ENCODE results near the gene FRG2C. TPM values are rescaled to one million over a fixed set of nuclear protein-coding genes. Genes with fewer than 3 reads are reported as not detected.
A peak's percentile ranks its signal among the peaks of the same experiment; 100 is the strongest.
"Not testable (repeated sequence)": the region's sequence is repeated elsewhere in the genome, so short reads cannot be mapped to it uniquely, and the experiment has no call there.

The FRG2C gene
- total RNA-seq (ENCODE audit: low replicate concordance): not detected in 2 replicates

- H3K4me3 ChIP-seq (ENCODE audit: low read depth, low read length); DNase-seq (ENCODE audit: low read depth): not testable (repeated sequence)
Observed at GRCh38 chr3:75664028-75664427, at the start of gene FRG2C. Gene FRG2C, plus strand, starts transcription at chr3:75664328. Its CDS starts 52 bp downstream, at chr3:75664380.

- not testable (repeated sequence) for H3K4me3 ChIP-seq (ENCODE audit: low read depth, low read length); DNase-seq (ENCODE audit: low read depth)
Observed at GRCh38 chr3:75618666-75619305, 45.3 kb upstream of the FRG2C start.

GRCh38 chr3:75619481-75620031 lies 44.6 kb upstream of the FRG2C start:
- not testable (repeated sequence) for H3K4me3 ChIP-seq (ENCODE audit: low read depth, low read length); DNase-seq (ENCODE audit: low read depth)

GRCh38 chr3:75621772-75622171 lies 42.4 kb upstream of the FRG2C start:
- not testable (repeated sequence) for DNase-seq (ENCODE audit: low read depth); H3K4me3 ChIP-seq (ENCODE audit: low read depth, low read length)

GRCh38 chr3:75623656-75624055 lies 40.5 kb upstream of the FRG2C start:
- not testable (repeated sequence) for DNase-seq (ENCODE audit: low read depth); H3K4me3 ChIP-seq (ENCODE audit: low read depth, low read length)

GRCh38 chr3:75630887-75631535 lies 33.1 kb upstream of the FRG2C start:
- not testable (repeated sequence) for DNase-seq (ENCODE audit: low read depth); H3K4me3 ChIP-seq (ENCODE audit: low read depth, low read length)

- no peak for DNase-seq (ENCODE audit: low read depth)
Observed at GRCh38 chr3:75631541-75631940, 32.6 kb upstream of the FRG2C start.

GRCh38 chr3:75638947-75639346 lies 25.2 kb upstream of the FRG2C start:
- H3K4me3 ChIP-seq (ENCODE audit: low read depth, low read length); DNase-seq (ENCODE audit: low read depth): not testable (repeated sequence)

More at GRCh38 chr3:75631541-75631940, 32.6 kb upstream of the FRG2C start:
- H3K4me3 ChIP-seq (ENCODE audit: low read depth, low read length): no peak overlapping the region
- no peak for TF ChIP-seq CTCF (IDR thresholded peaks at IDR 0.05; ENCODE audit: insufficient read depth, low read length)

- peak overlapping the region; percentile 71 for H3K4me3 ChIP-seq (ENCODE audit: low read depth, low read length)
- DNase-seq (ENCODE audit: low read depth): peak; percentile 75
Observed at GRCh38 chr3:75641107-75641517, 23.0 kb upstream of the FRG2C start.

- peak overlapping the region; percentile 50 for H3K4me3 ChIP-seq (ENCODE audit: low read depth, low read length)
- peak; percentile 71 for DNase-seq (ENCODE audit: low read depth)
- TF ChIP-seq CTCF (IDR thresholded peaks at IDR 0.05; ENCODE audit: insufficient read depth, low read length): peak; percentile 31
Observed at GRCh38 chr3:75643031-75643800, 20.9 kb upstream of the FRG2C start.

- not testable (repeated sequence) for H3K4me3 ChIP-seq (ENCODE audit: low read depth, low read length); DNase-seq (ENCODE audit: low read depth)
Observed at GRCh38 chr3:75645548-75645947, 18.6 kb upstream of the FRG2C start.
